ENCODE measurements around the gene COL26A1.

The COL26A1 gene

GRCh38 chr7:101533103-101533465 is 170.4 kb downstream of the COL26A1 start:
- DNase-seq (ENCODE audit: low read depth), result no peak
- H3K4me3 ChIP-seq (ENCODE audit: low read depth, low read length), result no peak overlapping the region
- TF ChIP-seq CTCF (IDR thresholded peaks at IDR 0.05; ENCODE audit: control insufficient read depth, extremely low read depth, insufficient read depth), result no peak

GRCh38 chr7:101534015-101534803 is 171.5 kb downstream of the COL26A1 start:
- TF ChIP-seq CTCF (IDR thresholded peaks at IDR 0.05; ENCODE audit: control insufficient read depth, extremely low read depth, insufficient read depth), result no peak
- no peak overlapping the region for H3K4me3 ChIP-seq (ENCODE audit: low read depth, low read length)
- no peak for DNase-seq (ENCODE audit: low read depth)

GRCh38 chr7:101534873-101535272 is 172.2 kb downstream of the COL26A1 start:
- no peak for DNase-seq (ENCODE audit: low read depth)
- no peak overlapping the region for H3K4me3 ChIP-seq (ENCODE audit: low read depth, low read length)
- TF ChIP-seq CTCF (IDR thresholded peaks at IDR 0.05; ENCODE audit: control insufficient read depth, extremely low read depth, insufficient read depth), result no peak

GRCh38 chr7:101535351-101535751 is 172.7 kb downstream of the COL26A1 start:
- H3K4me3 ChIP-seq (ENCODE audit: low read depth, low read length), result no peak overlapping the region
- DNase-seq (ENCODE audit: low read depth), result no peak
- no peak for TF ChIP-seq CTCF (IDR thresholded peaks at IDR 0.05; ENCODE audit: control insufficient read depth, extremely low read depth, insufficient read depth)

- no peak for TF ChIP-seq CTCF (IDR thresholded peaks at IDR 0.05; ENCODE audit: control insufficient read depth, extremely low read depth, insufficient read depth)
- H3K4me3 ChIP-seq (ENCODE audit: low read depth, low read length), result no peak overlapping the region
- no peak for DNase-seq (ENCODE audit: low read depth)
Observed at GRCh38 chr7:101536232-101536631, 173.6 kb downstream of the COL26A1 start.

GRCh38 chr7:101536668-101537067 is 174.0 kb downstream of the COL26A1 start:
- no peak for DNase-seq (ENCODE audit: low read depth)
- no peak overlapping the region for H3K4me3 ChIP-seq (ENCODE audit: low read depth, low read length)
- TF ChIP-seq CTCF (IDR thresholded peaks at IDR 0.05; ENCODE audit: control insufficient read depth, extremely low read depth, insufficient read depth), result no peak

- H3K4me3 ChIP-seq (ENCODE audit: low read depth, low read length), result no peak overlapping the region
- no peak for DNase-seq (ENCODE audit: low read depth)
- no peak for TF ChIP-seq CTCF (IDR thresholded peaks at IDR 0.05; ENCODE audit: control insufficient read depth, extremely low read depth, insufficient read depth)
Observed at GRCh38 chr7:101537205-101537604, 174.5 kb downstream of the COL26A1 start.

All from LNCaP clone FGC (cell line).